ENCODE data around the gene LRG1. TPM values are rescaled to one million over a fixed set of nuclear protein-coding genes. Genes with fewer than 3 reads are reported as not detected.

The LRG1 gene
- total RNA-seq, 1 experiment from 2014 or later, result 0.51 TPM

DNA sequence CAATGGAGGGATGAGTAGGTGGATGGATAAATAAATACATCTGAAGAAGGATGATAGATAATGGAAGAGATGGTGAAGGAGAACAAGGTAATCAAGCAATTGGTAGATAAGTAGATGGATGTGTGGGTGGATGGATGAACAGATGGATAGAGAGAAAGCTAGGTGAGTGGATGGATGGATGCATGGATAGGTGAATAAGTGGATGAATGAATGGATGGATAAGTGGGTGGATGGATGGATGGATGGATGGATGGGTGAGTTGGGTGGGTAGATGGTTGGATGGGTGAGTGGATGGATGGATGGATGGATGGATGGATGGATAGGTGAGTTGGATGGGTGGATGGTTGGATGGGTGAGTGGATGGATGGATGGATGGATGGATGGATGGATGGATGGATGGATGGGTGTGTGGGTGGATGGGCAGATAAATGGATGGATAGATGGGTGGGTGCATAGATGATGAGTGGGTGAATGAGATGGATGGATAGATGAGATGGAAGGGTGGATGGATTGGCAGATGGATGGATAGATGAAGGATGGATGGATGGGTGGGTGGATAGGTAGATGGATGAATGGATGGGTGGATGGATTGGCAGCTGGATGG, 13.4 kb upstream of the LRG1 start:
- CTCF ChIA-PET, result no interaction called here
- no TSS peak for BruUV-seq (replicated peaks)
- Histone ChIP-seq H3K4me3 (ENCODE audit: low read length) (no peak overlapping the region), H3K36me3 (ENCODE audit: low read depth, low read length) (no peaks in the 10 kb centered on the region), H3K27ac (ENCODE audit: low read length) (no peak overlapping the region), H3K9me3 (ENCODE audit: low read length) (no peaks in the 10 kb centered on the region), H3K4me1 (ENCODE audit: insufficient read depth, low read length) (0 out of 2 replicates have a peak, but pooled peaks cover 5% of the 10 kb centered on the region), H3F3A (ENCODE audit: low read length, unreplicated experiment) (no peaks in the 10 kb centered on the region), H3K27me3 (ENCODE audit: low read length) (peaks cover 3% of the 10 kb centered on the region; the same call in 1 of the 2 replicates), H4K20me1 (ENCODE audit: low read length) (no peaks in the 10 kb centered on the region), H3K4me2 (ENCODE audit: low read length) (no peak overlapping the region), H3K9ac (ENCODE audit: low read length) (no peak overlapping the region), H3K79me2 (ENCODE audit: low read length) (no peaks in the 10 kb centered on the region), H3K9me2 (replicated peaks; ENCODE audit: low read length) (no peaks in the 10 kb centered on the region), H2AFZ (ENCODE audit: low read length) (no peak overlapping the region)
- DNase-seq (no peak), ATAC-seq (no peak)
- intact Hi-C loops (cut with micrococcal nuclease), result no loop called here
- POLR2A ChIA-PET (ENCODE audit: unreplicated experiment), result interaction anchor here (0.7 kb wide), 1 partner anchor 18 kb away, joined by 3 read pairs; no protein-coding TSS in a partner anchor
- no peak for TF ChIP-seq EZH2phosphoT487 (IDR thresholded peaks at IDR 0.05; ENCODE audit: borderline replicate concordance, low read length)
- TF ChIP-seq EZH2 (IDR thresholded peaks at IDR 0.05; ENCODE audit: low read length, unreplicated experiment), result no peak
- TF ChIP-seq, protein P1, sequence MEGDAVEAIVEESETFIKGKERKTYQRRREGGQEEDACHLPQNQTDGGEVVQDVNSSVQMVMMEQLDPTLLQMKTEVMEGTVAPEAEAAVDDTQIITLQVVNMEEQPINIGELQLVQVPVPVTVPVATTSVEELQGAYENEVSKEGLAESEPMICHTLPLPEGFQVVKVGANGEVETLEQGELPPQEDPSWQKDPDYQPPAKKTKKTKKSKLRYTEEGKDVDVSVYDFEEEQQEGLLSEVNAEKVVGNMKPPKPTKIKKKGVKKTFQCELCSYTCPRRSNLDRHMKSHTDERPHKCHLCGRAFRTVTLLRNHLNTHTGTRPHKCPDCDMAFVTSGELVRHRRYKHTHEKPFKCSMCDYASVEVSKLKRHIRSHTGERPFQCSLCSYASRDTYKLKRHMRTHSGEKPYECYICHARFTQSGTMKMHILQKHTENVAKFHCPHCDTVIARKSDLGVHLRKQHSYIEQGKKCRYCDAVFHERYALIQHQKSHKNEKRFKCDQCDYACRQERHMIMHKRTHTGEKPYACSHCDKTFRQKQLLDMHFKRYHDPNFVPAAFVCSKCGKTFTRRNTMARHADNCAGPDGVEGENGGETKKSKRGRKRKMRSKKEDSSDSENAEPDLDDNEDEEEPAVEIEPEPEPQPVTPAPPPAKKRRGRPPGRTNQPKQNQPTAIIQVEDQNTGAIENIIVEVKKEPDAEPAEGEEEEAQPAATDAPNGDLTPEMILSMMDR (conservative IDR thresholded peaks at IDR 0.05; ENCODE audit: low read depth, low read length), result no peak

GRCh38 chr19:4552525-4552819, 12.6 kb upstream of the LRG1 start:
- no peak overlapping the region for H2AFZ ChIP-seq (ENCODE audit: low read length)
- BruUV-seq (replicated peaks), result no TSS peak
- H4K20me1 ChIP-seq (ENCODE audit: low read length), result no peaks in the 10 kb centered on the region
- no peak overlapping the region for H3K9ac ChIP-seq (ENCODE audit: low read length)
- H3K79me2 ChIP-seq (ENCODE audit: low read length), result no peaks in the 10 kb centered on the region
- no peaks in the 10 kb centered on the region for H3K36me3 ChIP-seq (ENCODE audit: low read depth, low read length)
- H3K9me2 ChIP-seq (replicated peaks; ENCODE audit: low read length), result no peaks in the 10 kb centered on the region
- CTCF ChIA-PET, result no interaction called here
- no peak for ATAC-seq
- H3K4me3 ChIP-seq (ENCODE audit: low read length), result no peak overlapping the region
- H3K27me3 ChIP-seq (ENCODE audit: low read length), result peaks cover 10% of the 10 kb centered on the region; the same call in 1 of the 2 replicates
- H3K9me3 ChIP-seq (ENCODE audit: low read length), result no peaks in the 10 kb centered on the region
- no peaks in the 10 kb centered on the region for H3F3A ChIP-seq (ENCODE audit: low read length, unreplicated experiment)
- no peak overlapping the region for H3K4me2 ChIP-seq (ENCODE audit: low read length)
- POLR2A ChIA-PET (ENCODE audit: unreplicated experiment), result no interaction called here
- DNase-seq, result no peak
- intact Hi-C loops (cut with micrococcal nuclease), result no loop called here
- H3K27ac ChIP-seq (ENCODE audit: low read length), result no peak overlapping the region
- H3K4me1 ChIP-seq (ENCODE audit: insufficient read depth, low read length), result 0 out of 2 replicates have a peak, but pooled peaks cover 5% of the 10 kb centered on the region
- TF ChIP-seq, protein P1 (conservative IDR thresholded peaks at IDR 0.05; ENCODE audit: low read depth, low read length), result no peak
- TF ChIP-seq EZH2 (IDR thresholded peaks at IDR 0.05; ENCODE audit: low read length, unreplicated experiment), result no peak
- TF ChIP-seq EZH2phosphoT487 (IDR thresholded peaks at IDR 0.05; ENCODE audit: borderline replicate concordance, low read length), result no peak

DNA sequence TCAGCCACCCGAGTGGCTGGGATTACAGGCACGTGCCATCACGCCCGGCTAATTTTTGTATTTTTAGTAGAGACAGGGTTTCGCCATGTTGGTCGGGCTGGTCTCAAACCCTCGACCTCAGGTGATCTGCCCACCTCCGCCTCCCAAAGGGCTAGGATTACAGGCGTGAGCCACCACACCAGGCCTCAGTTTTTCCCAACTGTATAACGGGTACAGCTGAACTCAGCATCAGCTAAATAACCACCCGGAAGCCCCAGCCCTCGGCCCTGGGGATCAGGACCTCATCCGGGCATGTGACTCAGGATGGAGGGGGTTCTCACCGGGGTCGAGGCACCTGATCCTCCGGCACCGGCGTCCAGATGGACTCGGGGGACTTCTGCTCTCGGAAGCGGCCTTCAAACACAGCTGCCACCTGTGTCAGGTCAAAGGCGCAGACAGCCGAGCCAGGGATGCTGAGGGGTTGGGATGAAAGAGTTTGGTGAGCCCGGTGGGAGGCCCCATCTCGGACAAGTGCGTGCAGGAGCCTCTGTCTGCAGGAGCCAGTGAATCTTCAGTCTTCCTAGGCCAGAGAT, 10.7 kb upstream of the LRG1 start:
- no TSS peak for BruUV-seq (replicated peaks)
- ATAC-seq (no peak), DNase-seq (no peak)
- H3K79me2 ChIP-seq (ENCODE audit: low read length), result no peaks in the 10 kb centered on the region
- CTCF ChIA-PET, result no interaction called here
- H3K36me3 ChIP-seq (ENCODE audit: low read depth, low read length), result no peaks in the 10 kb centered on the region
- TF ChIP-seq EZH2 (IDR thresholded peaks at IDR 0.05; ENCODE audit: low read length, unreplicated experiment) (no peak), EZH2phosphoT487 (IDR thresholded peaks at IDR 0.05; ENCODE audit: borderline replicate concordance, low read length) (no peak)
- TF ChIP-seq, protein P1 (conservative IDR thresholded peaks at IDR 0.05; ENCODE audit: low read depth, low read length), result no peak
- no peaks in the 10 kb centered on the region for H3K9me3 ChIP-seq (ENCODE audit: low read length)
- H3K4me1 ChIP-seq (ENCODE audit: insufficient read depth, low read length), result no peaks in the 10 kb centered on the region
- POLR2A ChIA-PET (ENCODE audit: unreplicated experiment), result no interaction called here
- no peaks in the 10 kb centered on the region for H4K20me1 ChIP-seq (ENCODE audit: low read length)
- intact Hi-C loops (cut with micrococcal nuclease), result no loop called here
- no peak overlapping the region for H2AFZ ChIP-seq (ENCODE audit: low read length)
- H3K27ac ChIP-seq (ENCODE audit: low read length), result no peak overlapping the region
- H3K27me3 ChIP-seq (ENCODE audit: low read length), result peaks cover 10% of the 10 kb centered on the region; the same call in 1 of the 2 replicates
- no peak overlapping the region for H3K4me3 ChIP-seq (ENCODE audit: low read length)
- no peak overlapping the region for H3K9ac ChIP-seq (ENCODE audit: low read length)
- no peak overlapping the region for H3K4me2 ChIP-seq (ENCODE audit: low read length)
- H3K9me2 ChIP-seq (replicated peaks; ENCODE audit: low read length), result no peaks in the 10 kb centered on the region
- H3F3A ChIP-seq (ENCODE audit: low read length, unreplicated experiment), result no peaks in the 10 kb centered on the region
